Osteocyte (in vitro differentiated cells): ENCODE data around the gene BCL2L14. TPM values are rescaled to one million over a fixed set of nuclear protein-coding genes. Genes with fewer than 3 reads are reported as not detected.
"Not testable (repeated sequence)": the region's sequence is repeated elsewhere in the genome, so short reads cannot be mapped to it uniquely, and the experiment has no call there.

Source experiments
- DNase-seq: peaks from one replicate; pipeline ENCODE4 v3.0.0; 2021; ENCODE audit warnings: mixed read lengths; ENCODE audit not compliant: unreplicated experiment; ENCODE audit errors: extremely low spot score
- H3K27ac Mint-ChIP-seq: one replicate; pipeline ENCODE4 v1.8.0; 2021; ENCODE audit warnings: mild to moderate bottlenecking, mixed read lengths; ENCODE audit not compliant: unreplicated experiment
- H3K27me3 Mint-ChIP-seq: one replicate; pipeline ENCODE4 v1.8.0; 2021; ENCODE audit warnings: mixed read lengths; ENCODE audit not compliant: unreplicated experiment
- H3K36me3 Mint-ChIP-seq: one replicate; pipeline ENCODE4 v1.8.0; 2021; ENCODE audit warnings: mixed read lengths; ENCODE audit not compliant: unreplicated experiment
- H3K4me1 Mint-ChIP-seq: one replicate; pipeline ENCODE4 v1.8.0; 2021; ENCODE audit warnings: mixed read lengths; ENCODE audit not compliant: unreplicated experiment
- H3K4me3 Mint-ChIP-seq: one replicate; pipeline ENCODE4 v1.8.0; 2021; ENCODE audit warnings: mild to moderate bottlenecking, moderate library complexity, mixed read lengths; ENCODE audit not compliant: unreplicated experiment
- H3K9me3 Mint-ChIP-seq: one replicate; pipeline ENCODE4 v1.8.0; 2021; ENCODE audit warnings: mixed read lengths; ENCODE audit not compliant: unreplicated experiment
- CTCF ChIP-seq: fragments of 200-600 bp; sonication (generic); IDR thresholded peaks from 2 replicates; pipeline ENCODE4 v1.5.0; 2021; ENCODE audit warnings: antibody characterized with exemption, mild to moderate bottlenecking, moderate library complexity
- total RNA-seq: library from RNA; stranded (reverse); gene quantifications from 2 replicates; pipeline ENCODE4 v1.2.1, GENCODE V29; 2021

The BCL2L14 gene
- total RNA-seq, 1 donor from 2014 or later = not detected

- Mint-ChIP-seq H3K36me3 (peaks cover 11% of the 10 kb centered on the region), H3K4me1 (peaks cover 25% of the 10 kb centered on the region), H3K4me3 (no peak overlapping the region), H3K27ac (no peak overlapping the region), H3K27me3 (no peaks in the 10 kb centered on the region), H3K9me3 (no peaks in the 10 kb centered on the region)
- DNase-seq = no peak
- TF ChIP-seq CTCF = no peak
Measured at GRCh38 chr12:12098691-12099015, 27.9 kb downstream of the BCL2L14 start.

GRCh38 chr12:12099102-12099501 is 28.4 kb downstream of the BCL2L14 start:
- Mint-ChIP-seq H3K27me3 (no peaks in the 10 kb centered on the region), H3K4me1 (peaks cover 25% of the 10 kb centered on the region), H3K36me3 (peaks cover 11% of the 10 kb centered on the region), H3K4me3 (no peak overlapping the region), H3K27ac (no peak overlapping the region), H3K9me3 (no peaks in the 10 kb centered on the region)
- no peak for DNase-seq
- no peak for TF ChIP-seq CTCF

GRCh38 chr12:12107678-12108077 is 36.9 kb downstream of the BCL2L14 start:
- peaks cover 21% of the 10 kb centered on the region for H3K9me3 Mint-ChIP-seq
- TF ChIP-seq CTCF = no peak
- H3K4me3 Mint-ChIP-seq = no peak overlapping the region
- peaks cover 31% of the 10 kb centered on the region for H3K36me3 Mint-ChIP-seq
- no peak for DNase-seq
- H3K4me1 Mint-ChIP-seq = no peaks in the 10 kb centered on the region
- H3K27ac Mint-ChIP-seq = no peak overlapping the region
- H3K27me3 Mint-ChIP-seq = no peaks in the 10 kb centered on the region

- Mint-ChIP-seq H3K27ac (no peak overlapping the region), H3K9me3 (peaks cover 21% of the 10 kb centered on the region), H3K27me3 (no peaks in the 10 kb centered on the region), H3K4me1 (no peaks in the 10 kb centered on the region), H3K36me3 (peaks cover 39% of the 10 kb centered on the region), H3K4me3 (no peak overlapping the region)
- no peak for TF ChIP-seq CTCF
- no peak for DNase-seq
Measured at GRCh38 chr12:12108441-12109058, 37.8 kb downstream of the BCL2L14 start.

- DNase-seq, H3K27me3 Mint-ChIP-seq, H3K4me1 Mint-ChIP-seq, H3K4me3 Mint-ChIP-seq, H3K27ac Mint-ChIP-seq: not testable (repeated sequence)
- H3K36me3 Mint-ChIP-seq = peaks cover 49% of the 10 kb centered on the region
- peaks cover 18% of the 10 kb centered on the region for H3K9me3 Mint-ChIP-seq
Measured at GRCh38 chr12:12110923-12111555, 40.3 kb downstream of the BCL2L14 start.
